ENCODE results near the gene BOD1L2.

BOD1L2 gene

GRCh38 chr18:57146956-57147636, at the start of gene BOD1L2:
Gene BOD1L2 (plus strand): TSS chr18:57147087. CDS start chr18:57147313, 226 bp downstream.
- DNase-seq = no peak

- DNase-seq = no peak
Measured at GRCh38 chr18:57107140-57107832, 39.6 kb upstream of the BOD1L2 start.

- DNase-seq = no peak
Measured at GRCh38 chr18:57110290-57110689, 36.6 kb upstream of the BOD1L2 start.

- DNase-seq = no peak
Measured at GRCh38 chr18:57113799-57114420, 33.0 kb upstream of the BOD1L2 start.

- DNase-seq = no peak
Measured at GRCh38 chr18:57116598-57117132, 30.2 kb upstream of the BOD1L2 start.

- no peak for DNase-seq
Measured at GRCh38 chr18:57121542-57122112, 25.3 kb upstream of the BOD1L2 start.

GRCh38 chr18:57122936-57123510, 23.9 kb upstream of the BOD1L2 start:
- peak; percentile 28 for DNase-seq

- DNase-seq = no peak
Measured at GRCh38 chr18:57125627-57126026, 21.3 kb upstream of the BOD1L2 start.

GRCh38 chr18:57128220-57128932, 18.5 kb upstream of the BOD1L2 start:
- DNase-seq = no peak

GRCh38 chr18:57131101-57131500, 15.8 kb upstream of the BOD1L2 start:
- no peak for DNase-seq

- peak; percentile 4 for DNase-seq
Measured at GRCh38 chr18:57131782-57132181, 15.1 kb upstream of the BOD1L2 start.

GRCh38 chr18:57134618-57135135, 12.2 kb upstream of the BOD1L2 start:
- no peak for DNase-seq

GRCh38 chr18:57135699-57136098, 11.2 kb upstream of the BOD1L2 start:
- DNase-seq = no peak

- DNase-seq = no peak
Measured at GRCh38 chr18:57137847-57138246, 9.0 kb upstream of the BOD1L2 start.

GRCh38 chr18:57141208-57142129, 5.4 kb upstream of the BOD1L2 start:
- DNase-seq = no peak

GRCh38 chr18:57142324-57142723, 4.6 kb upstream of the BOD1L2 start:
- DNase-seq = no peak

- no peak for DNase-seq
Measured at GRCh38 chr18:57143265-57143664, 3.6 kb upstream of the BOD1L2 start.

GRCh38 chr18:57148263-57148662, 1.4 kb downstream of the BOD1L2 start:
- DNase-seq = no peak

GRCh38 chr18:57149051-57149450, 2.2 kb downstream of the BOD1L2 start:
- DNase-seq = no peak

- no peak for DNase-seq
Measured at GRCh38 chr18:57149531-57149930, 2.6 kb downstream of the BOD1L2 start.

GRCh38 chr18:57150081-57150480, 3.2 kb downstream of the BOD1L2 start:
- no peak for DNase-seq

Measured in NCI-H1694 treated with DMSO at 0.1 percent for 48 hours (cell line).